HG02981 (cell line): ENCODE data around the gene MRPL46.
"Not testable (repeated sequence)": the region's sequence is repeated elsewhere in the genome, so short reads cannot be mapped to it uniquely, and the experiment has no call there.

Experiments
- ATAC-seq: cut with Tn5 transposase; IDR thresholded peaks from one replicate; pipeline ENCODE4 v1.9.1; 2021; ENCODE audit warnings: mild to moderate bottlenecking, moderate library complexity; ENCODE audit not compliant: unreplicated experiment

MRPL46 gene

GRCh38 chr15:88447741-88448140, 19.4 kb downstream of the MRPL46 start:
- no peak for ATAC-seq

GRCh38 chr15:88447206-88447605, 20.0 kb downstream of the MRPL46 start:
- ATAC-seq: no peak

GRCh38 chr15:88441076-88441730, 26.0 kb downstream of the MRPL46 start:
- no peak for ATAC-seq

GRCh38 chr15:88440021-88440420, 27.2 kb downstream of the MRPL46 start:
- no peak for ATAC-seq

- no peak for ATAC-seq
Measured at GRCh38 chr15:88438181-88438580, 29.0 kb downstream of the MRPL46 start.

GRCh38 chr15:88434106-88434505, 33.1 kb downstream of the MRPL46 start:
- ATAC-seq: not testable (repeated sequence)

- no peak for ATAC-seq
Measured at GRCh38 chr15:88433046-88433685, 34.0 kb downstream of the MRPL46 start.

- ATAC-seq: no peak
Measured at GRCh38 chr15:88431441-88431840, 35.7 kb downstream of the MRPL46 start.

GRCh38 chr15:88430051-88430450, 37.1 kb downstream of the MRPL46 start:
- no peak for ATAC-seq

- no peak for ATAC-seq
Measured at GRCh38 chr15:88428805-88429605, 38.2 kb downstream of the MRPL46 start.

GRCh38 chr15:88428053-88428452, 39.1 kb downstream of the MRPL46 start:
- no peak for ATAC-seq

GRCh38 chr15:88426304-88426703, 40.9 kb downstream of the MRPL46 start:
- no peak for ATAC-seq

GRCh38 chr15:88423331-88423730, 43.9 kb downstream of the MRPL46 start:
- ATAC-seq: no peak

- peak; percentile 54 for ATAC-seq
Measured at GRCh38 chr15:88419830-88420229, 47.4 kb downstream of the MRPL46 start.
